Urinary bladder (tissue), 4 donors: ENCODE data around the gene CTXND2. TPM values are rescaled to one million over a fixed set of nuclear protein-coding genes. Genes with fewer than 3 reads are reported as not detected.

ENCODE experiments used
- DNase-seq: peaks from one replicate; pipeline ENCODE4 v3.0.0-alpha.2; 2015; ENCODE audit errors: extremely low spot score
- H3K27ac ChIP-seq: one replicate; pipeline ENCODE4 v1.5.1; 2013; ENCODE audit warnings: low read depth, mild to moderate bottlenecking, moderate library complexity
- H3K36me3 ChIP-seq: one replicate; pipeline ENCODE4 v1.6.1; 2013; ENCODE audit warnings: mild to moderate bottlenecking, moderate library complexity; ENCODE audit not compliant: insufficient read depth
- H3K4me1 ChIP-seq: one replicate; pipeline ENCODE4 v1.6.1; 2013; ENCODE audit warnings: mild to moderate bottlenecking, moderate library complexity; ENCODE audit not compliant: insufficient read depth
- H3K4me3 ChIP-seq: one replicate; pipeline ENCODE4 v1.5.1; 2013; ENCODE audit warnings: low read depth, low read length
- WGBS: extraction: QIAGEN DNeasy Blood & Tissue Kit; methylation state at CpG from one replicate; pipeline ENCODE4 v1.1.7; 2013; 5-methylcytosine and 5-hydroxymethylcytosine counted together
- polyA plus RNA-seq: library from polyadenylated mRNA; stranded (reverse); fragments of 200-250 nt; gene quantifications from one replicate; pipeline ENCODE4 v1.2.3, GENCODE V29; 2013
- total RNA-seq: library from RNA; depleted of rRNA; stranded (reverse); fragments of >200 nt; gene quantifications from one replicate; pipeline ENCODE4 v1.2.3, GENCODE V29; 2014
- donor health status: healthy with polysubstance abuse.
- donor health status: healthy.

The CTXND2 gene
- total and polyA plus RNA-seq, 2 donors, result not detected

- H3K4me3 ChIP-seq, result no peak overlapping the region
- no peak for DNase-seq
- WGBS, result 93% methylated on average over 3 of the region's 3 CpGs
- no peak overlapping the region for H3K27ac ChIP-seq
- no peaks in the 10 kb centered on the region for H3K4me1 ChIP-seq
- peaks cover 10% of the 10 kb centered on the region for H3K36me3 ChIP-seq
Observed at GRCh38 chr1:150954708-150955107, 67.8 kb downstream of the CTXND2 start.

- Histone ChIP-seq H3K27ac (no peak overlapping the region), H3K4me1 (no peaks in the 10 kb centered on the region), H3K36me3 (peaks cover 10% of the 10 kb centered on the region), H3K4me3 (no peak overlapping the region)
- no peak for DNase-seq
Observed at GRCh38 chr1:150955280-150955679, 68.3 kb downstream of the CTXND2 start.

GRCh38 chr1:150957666-150958065 is 70.7 kb downstream of the CTXND2 start:
- peaks cover 5% of the 10 kb centered on the region for H3K36me3 ChIP-seq
- WGBS, result 97% methylated on average over 11 of the region's 11 CpGs

GRCh38 chr1:150960646-150961045 is 73.7 kb downstream of the CTXND2 start:
- Histone ChIP-seq H3K4me3 (no peak overlapping the region), H3K36me3 (peaks cover 3% of the 10 kb centered on the region), H3K4me1 (no peaks in the 10 kb centered on the region), H3K27ac (no peak overlapping the region)
- DNase-seq, result no peak
- WGBS, result 96% methylated on average over 7 of the region's 7 CpGs

More at GRCh38 chr1:150957666-150958065, 70.7 kb downstream of the CTXND2 start:
- no peak overlapping the region for H3K27ac ChIP-seq
- no peaks in the 10 kb centered on the region for H3K4me1 ChIP-seq
- no peak overlapping the region for H3K4me3 ChIP-seq
- no peak for DNase-seq

DNA sequence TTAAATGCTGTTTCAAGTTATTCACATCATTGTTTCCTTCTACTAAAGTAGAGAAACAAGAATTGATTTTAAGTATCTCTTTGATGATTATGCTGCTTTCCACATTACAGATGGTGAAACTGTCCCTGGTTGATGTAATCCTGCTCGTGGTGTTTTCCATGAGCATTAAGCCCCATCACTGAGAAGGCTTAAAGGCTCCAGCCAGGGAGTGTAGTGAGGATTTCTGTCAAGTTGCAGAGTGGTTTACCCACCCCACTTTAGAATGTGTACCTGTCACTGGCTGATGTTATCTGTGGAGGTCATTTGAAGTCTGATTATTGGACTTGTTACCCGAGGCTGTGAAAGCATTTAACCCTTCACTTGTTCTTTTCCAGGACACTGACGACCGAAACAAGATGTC is 74.8 kb downstream of the CTXND2 start:
- H3K36me3 ChIP-seq, result peaks cover 5% of the 10 kb centered on the region
- no peak overlapping the region for H3K4me3 ChIP-seq
- 60% methylated on average over 4 of the region's 4 CpGs for WGBS
- no peak for DNase-seq
- no peaks in the 10 kb centered on the region for H3K4me1 ChIP-seq
- no peak overlapping the region for H3K27ac ChIP-seq

Other genes with a start within 250 kb of the CTXND2 start
- gene GOLPH3L, start 190.0 kb upstream of the CTXND2 start, total RNA-seq, result 24.5 TPM
- gene GOLPH3L, start 190.0 kb upstream of the CTXND2 start, polyA plus RNA-seq, result 21.5 TPM
- 0.26 TPM for gene HORMAD1, start 166.2 kb upstream of the CTXND2 start, total RNA-seq
- not detected for gene HORMAD1, start 166.2 kb upstream of the CTXND2 start, polyA plus RNA-seq
- gene CTSS, start 121.4 kb upstream of the CTXND2 start, total RNA-seq, result 44.8 TPM
- 58.2 TPM for gene CTSS, start 121.4 kb upstream of the CTXND2 start, polyA plus RNA-seq
- 161 TPM for gene CTSK, start 78.9 kb upstream of the CTXND2 start, total RNA-seq
- gene CTSK, start 78.9 kb upstream of the CTXND2 start, polyA plus RNA-seq, result 97.9 TPM
- 62.9 TPM for gene ARNT, start 10.5 kb upstream of the CTXND2 start, total RNA-seq
- gene ARNT, start 10.5 kb upstream of the CTXND2 start, polyA plus RNA-seq, result 32.1 TPM
- gene SETDB1, start 39.2 kb downstream of the CTXND2 start, total RNA-seq, result 47.6 TPM
- gene SETDB1, start 39.2 kb downstream of the CTXND2 start, polyA plus RNA-seq, result 21.0 TPM
- 75.1 TPM for gene CERS2, start 87.7 kb downstream of the CTXND2 start, total RNA-seq
- gene CERS2, start 87.7 kb downstream of the CTXND2 start, polyA plus RNA-seq, result 131 TPM
- gene ANXA9, start 95.2 kb downstream of the CTXND2 start, total RNA-seq, result 5.2 TPM
- gene ANXA9, start 95.2 kb downstream of the CTXND2 start, polyA plus RNA-seq, result 0.95 TPM
- gene MINDY1, start 119.8 kb downstream of the CTXND2 start, total RNA-seq, result 19.7 TPM
- gene MINDY1, start 119.8 kb downstream of the CTXND2 start, polyA plus RNA-seq, result 19.6 TPM
- gene PRUNE1, start 121.3 kb downstream of the CTXND2 start, total RNA-seq, result 19.1 TPM
- 23.5 TPM for gene PRUNE1, start 121.3 kb downstream of the CTXND2 start, polyA plus RNA-seq
- 10.9 TPM for gene BNIPL, start 149.4 kb downstream of the CTXND2 start, total RNA-seq
- 1.9 TPM for gene BNIPL, start 149.4 kb downstream of the CTXND2 start, polyA plus RNA-seq
- gene C1orf56, start 160.6 kb downstream of the CTXND2 start, total RNA-seq, result 1.4 TPM
- gene C1orf56, start 160.6 kb downstream of the CTXND2 start, polyA plus RNA-seq, result 9.4 TPM
- gene CDC42SE1, start 172.5 kb downstream of the CTXND2 start, total RNA-seq, result 47.2 TPM
- 62.1 TPM for gene CDC42SE1, start 172.5 kb downstream of the CTXND2 start, polyA plus RNA-seq
- 4.8 TPM for gene MLLT11, start 173.3 kb downstream of the CTXND2 start, total RNA-seq
- gene MLLT11, start 173.3 kb downstream of the CTXND2 start, polyA plus RNA-seq, result 4.9 TPM
- gene GABPB2, start 183.6 kb downstream of the CTXND2 start, total RNA-seq, result 16.9 TPM
- 6.4 TPM for gene GABPB2, start 183.6 kb downstream of the CTXND2 start, polyA plus RNA-seq